Tibial artery (tissue), 4 donors: ENCODE measurements around the gene KLHL30.

ENCODE experiments used
- DNase-seq, 2 donors: peaks; one replicate each; pipeline ENCODE4 v3.0.0-alpha.2; 2019
- H3K27ac ChIP-seq, 2 donors: fragments of 200-600 bp; sonication (generic) in 1 of 2; 1 replicate in 1 of 2; 2 replicates in 1 of 2; pipeline ENCODE4 v1.5.1; 2018 to 2019; ENCODE audit warnings: mild to moderate bottlenecking in 1 of 2
- H3K27me3 ChIP-seq, 2 donors: fragments of 200-600 bp; sonication (generic) in 1 of 2; one replicate each; pipeline versions ENCODE4 v1.5.1 to v1.6.0; 2016 to 2019
- H3K36me3 ChIP-seq, 3 donors: fragments of 200-600 bp; sonication (generic) in 2 of 3; one replicate each; pipeline ENCODE4 v1.5.1; 2016 to 2019; ENCODE audit warnings: mild to moderate bottlenecking in 2 of 3
- H3K4me1 ChIP-seq, 4 donors: fragments of 200-600 bp; sonication (generic) in 2 of 4; 1 replicate in 3 of 4; 2 replicates in 1 of 4; pipeline ENCODE4 v1.5.1; 2016 to 2019
- H3K4me3 ChIP-seq, 2 donors: fragments of 200-600 bp; sonication (generic) in 1 of 2; 1 replicate in 1 of 2; 2 replicates in 1 of 2; pipeline ENCODE4 v1.5.1; 2018 to 2019; ENCODE audit warnings: mild to moderate bottlenecking in 2 of 2
- H3K9me3 ChIP-seq, 3 donors: fragments of 200-600 bp; sonication (generic) in 1 of 3; one replicate each; pipeline ENCODE4 v1.5.1; 2016 to 2019
- CTCF ChIP-seq, 2 experiments: fragments of 200-600 bp in 1 of 2; fragments of 450-650 bp in 1 of 2; IDR thresholded peaks; one replicate each; pipeline ENCODE4 v1.5.1; 2017 to 2019; ENCODE audit warnings: antibody characterized with exemption in 2 of 2, mild to moderate bottlenecking in 1 of 2, moderate library complexity in 1 of 2
- intact Hi-C: fragments of 100-400 bp; cut with DNase I; formaldehyde crosslinking; loops from one replicate; pipeline ENCODE4 v1.15.0; 2023; ENCODE audit warnings: low total_unique reads

Gene KLHL30

GRCh38 chr2:238131761-238132462 is 6.6 kb upstream of the KLHL30 start:
- no peak overlapping the region for H3K27ac ChIP-seq
- no peaks in the 10 kb centered on the region for H3K9me3 ChIP-seq
- peaks cover 0 to 14% (median 12%) of the 10 kb centered on the region in 4 donors for H3K4me1 ChIP-seq
- H3K27me3 ChIP-seq: no peaks in the 10 kb centered on the region
- no peaks in the 10 kb centered on the region for H3K36me3 ChIP-seq
- DNase-seq: no peak
- intact Hi-C loops: loop anchor here (5.0 kb wide), 1 partner anchor 70 kb away; the partner anchor contains the start of gene SCLY
- no peak overlapping the region for H3K4me3 ChIP-seq
- no peak for TF ChIP-seq CTCF (IDR thresholded peaks at IDR 0.05)

GRCh38 chr2:238132463-238133450 is 5.7 kb upstream of the KLHL30 start:
- peak in 1 of 2 donors; percentile 62 for DNase-seq
- H3K27ac ChIP-seq: no peak overlapping the region
- no peak overlapping the region for H3K4me3 ChIP-seq
- no peaks in the 10 kb centered on the region for H3K36me3 ChIP-seq
- peaks cover 0 to 15% (median 11%) of the 10 kb centered on the region in 4 donors for H3K4me1 ChIP-seq
- TF ChIP-seq CTCF (IDR thresholded peaks at IDR 0.05): no peak
- H3K27me3 ChIP-seq: no peaks in the 10 kb centered on the region
- H3K9me3 ChIP-seq: no peaks in the 10 kb centered on the region
- intact Hi-C loops: loop anchor here (5.0 kb wide), 1 partner anchor 70 kb away; the partner anchor contains the start of gene SCLY

GRCh38 chr2:238133499-238134392 is 4.7 kb upstream of the KLHL30 start:
- H3K4me1 ChIP-seq: peaks cover 0 to 25% (median 20%) of the 10 kb centered on the region in 4 donors
- no peak overlapping the region for H3K27ac ChIP-seq
- H3K27me3 ChIP-seq: no peaks in the 10 kb centered on the region
- H3K9me3 ChIP-seq: no peaks in the 10 kb centered on the region
- intact Hi-C loops: loop anchor here (5.0 kb wide), 1 partner anchor 71 kb away; the partner anchor contains the start of gene SCLY
- H3K4me3 ChIP-seq: no peak overlapping the region
- no peak for DNase-seq
- TF ChIP-seq CTCF (IDR thresholded peaks at IDR 0.05): no peak
- H3K36me3 ChIP-seq: no peaks in the 10 kb centered on the region

DNA sequence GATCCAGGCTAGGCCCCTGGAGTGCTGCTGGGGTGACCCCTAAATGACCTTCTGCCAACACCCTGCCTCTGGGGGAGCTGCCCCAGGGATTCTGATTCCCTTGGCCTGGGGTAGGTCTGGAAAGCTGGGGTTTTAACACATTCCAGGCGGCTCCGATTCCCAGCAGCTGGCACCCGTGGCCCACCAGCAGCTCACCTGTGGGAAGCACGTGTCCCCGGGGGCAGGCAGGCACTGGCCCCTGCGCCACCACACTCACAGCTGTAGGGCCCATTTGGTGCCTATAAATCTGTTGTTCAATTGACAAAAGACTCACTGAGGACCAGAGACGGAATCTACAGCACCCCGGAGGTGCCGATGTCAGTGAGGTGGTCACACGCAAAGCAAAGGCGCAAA is 4.1 kb upstream of the KLHL30 start:
- Histone ChIP-seq H3K27me3 (no peaks in the 10 kb centered on the region), H3K4me3 (no peak overlapping the region), H3K27ac (no peak overlapping the region), H3K4me1 (peaks cover 0 to 32% (median 26%) of the 10 kb centered on the region in 4 donors), H3K36me3 (no peaks in the 10 kb centered on the region), H3K9me3 (no peaks in the 10 kb centered on the region)
- no peak for TF ChIP-seq CTCF (IDR thresholded peaks at IDR 0.05)
- intact Hi-C loops: loop anchor here (5.0 kb wide), 1 partner anchor 72 kb away; the partner anchor contains the start of gene SCLY
- DNase-seq: no peak
